ENCODE measurements around the gene ZFP36L2.

The ZFP36L2 gene

GRCh38 chr2:43216629-43217028, 9.8 kb downstream of the ZFP36L2 start (continued):
- TF ChIP-seq ZBTB10 (tag by site-specific recombination; IDR thresholded peaks at IDR 0.05) (no peak), ZNF837 (tag by site-specific recombination; IDR thresholded peaks at IDR 0.05) (no peak), ZNF791 (tag by site-specific recombination; IDR thresholded peaks at IDR 0.05) (no peak), ZNF433 (tag by site-specific recombination; IDR thresholded peaks at IDR 0.05; ENCODE audit: low read depth) (no peak), ZNF76 (tag by site-specific recombination; IDR thresholded peaks at IDR 0.05; ENCODE audit: borderline replicate concordance, low read depth) (no peak)

GRCh38 chr2:43215673-43216255, 10.6 kb downstream of the ZFP36L2 start:
- peaks cover 20% of the 10 kb centered on the region for H3K4me1 ChIP-seq (ENCODE audit: control insufficient read depth, insufficient read depth, low read length)
- ChIA-PET CTCF (interaction anchor here (0.8 to 1.6 kb wide), 3 partner anchors 14 to 185 kb away, joined by 3 to 8 read pairs (median 4); no protein-coding TSS in a partner anchor), POLR2A (interaction anchor here (0.8 to 2.2 kb wide), 2 partner anchors 11 to 420 kb away, joined by 3 to 10 read pairs; partner anchors contain the start of gene ZFP36L2)
- no peaks in the 10 kb centered on the region for H3K36me3 ChIP-seq (ENCODE audit: control insufficient read depth in 2 of 2, insufficient read depth in 1 of 2, low read length in 2 of 2)
- no peak overlapping the region for H3K4me3 ChIP-seq (ENCODE audit: low read depth, low read length)
- H3K27ac ChIP-seq (ENCODE audit: extremely low read depth, low read depth, low read length): no peak overlapping the region
- H3K9me3 ChIP-seq (ENCODE audit: control insufficient read depth, insufficient read depth, low read depth, low read length): no peaks in the 10 kb centered on the region
- no peak for TF ChIP-seq ZNF707 (tag by site-specific recombination; IDR thresholded peaks at IDR 0.05)
- TF ChIP-seq ZNF274 (IDR thresholded peaks at IDR 0.05; ENCODE audit: low read length): no peak
- TF ChIP-seq ZNF274 (tag by site-specific recombination; IDR thresholded peaks at IDR 0.05; ENCODE audit: borderline replicate concordance): no peak
- TF ChIP-seq ZEB2 (tag by site-specific recombination; IDR thresholded peaks at IDR 0.05): no peak
- TF ChIP-seq ZSCAN4 (tag by site-specific recombination; IDR thresholded peaks at IDR 0.05): no peak
- TF ChIP-seq ZNF155 (tag by site-specific recombination; IDR thresholded peaks at IDR 0.05): no peak
- TF ChIP-seq ZNF660 (tag by site-specific recombination; IDR thresholded peaks at IDR 0.05): no peak
- no peak for TF ChIP-seq ZNF777 (tag by site-specific recombination; IDR thresholded peaks at IDR 0.05; ENCODE audit: borderline replicate concordance)
- TF ChIP-seq ZNF140 (tag by site-specific recombination; IDR thresholded peaks at IDR 0.05): no peak
- TF ChIP-seq ZNF146 (tag by site-specific recombination; IDR thresholded peaks at IDR 0.05): no peak
- no peak for TF ChIP-seq ZNF501 (tag by site-specific recombination; IDR thresholded peaks at IDR 0.05)
- TF ChIP-seq ZNF629 (tag by site-specific recombination; IDR thresholded peaks at IDR 0.05): no peak
- TF ChIP-seq ZNF302 (tag by site-specific recombination; IDR thresholded peaks at IDR 0.05; ENCODE audit: low read depth): no peak
- TF ChIP-seq TCF7L2 (IDR thresholded peaks at IDR 0.05; ENCODE audit: borderline replicate concordance, low read depth, low read length): no peak
- TF ChIP-seq ZNF266 (tag by site-specific recombination; IDR thresholded peaks at IDR 0.05; ENCODE audit: low read depth): no peak
- TF ChIP-seq ZNF843 (tag by site-specific recombination; IDR thresholded peaks at IDR 0.05): no peak
- TF ChIP-seq ZNF10 (tag by site-specific recombination; IDR thresholded peaks at IDR 0.05): no peak
- no peak for TF ChIP-seq ZNF513 (tag by site-specific recombination; IDR thresholded peaks at IDR 0.05)
